H1 (cell line): ENCODE measurements around the gene ROR1.

Experiments used
- BRCA1 ChIP-seq: IDR thresholded peaks from 2 replicates; pipeline ENCODE4 v1.6.1; 2012; ENCODE audit warnings: low read depth, low read length, improper control_type of control experiment
- CREB1 ChIP-seq: IDR thresholded peaks from 2 replicates; pipeline ENCODE4 v1.6.1; 2012; ENCODE audit warnings: inconsistent platforms
- CTCF ChIP-seq, 3 experiments: IDR thresholded peaks; 1 replicate in 2 of 3; 2 replicates in 1 of 3; pipeline versions ENCODE4 v1.5.1 to v1.6.1; 2011; ENCODE audit warnings: low read length in 3 of 3, mild to moderate bottlenecking in 3 of 3, inconsistent platforms in 2 of 3, low read depth in 1 of 3, moderate library complexity in 1 of 3; ENCODE audit not compliant: insufficient read depth in 1 of 3; ENCODE audit errors: control extremely low read depth in 1 of 3
- EP300 ChIP-seq, 2 experiments: IDR thresholded peaks; 1 replicate in 1 of 2; 2 replicates in 1 of 2; pipeline ENCODE4 v1.6.1; 2011 to 2012; ENCODE audit warnings: low read depth in 2 of 2, low read length in 2 of 2, mild to moderate bottlenecking in 2 of 2, borderline replicate concordance in 1 of 2, inconsistent platforms in 1 of 2, moderate library complexity in 1 of 2
- EZH2 ChIP-seq: fragments of 200-600 bp; sonication (generic); IDR thresholded peaks from 2 replicates; pipeline ENCODE4 v1.7.1; 2012; ENCODE audit warnings: low read depth, mild to moderate bottlenecking, moderate library complexity, low read length, inconsistent platforms; ENCODE audit not compliant: severe bottlenecking
- JUN ChIP-seq: IDR thresholded peaks from 2 replicates; pipeline ENCODE4 v1.6.1; 2011; ENCODE audit warnings: low read depth, mild to moderate bottlenecking, improper control_type of control experiment, low read length
- POLR2A ChIP-seq, 2 experiments: IDR thresholded peaks; 1 replicate in 1 of 2; 2 replicates in 1 of 2; pipeline ENCODE4 v1.6.1; 2011; ENCODE audit warnings: low read depth in 2 of 2, low read length in 2 of 2, mild to moderate bottlenecking in 2 of 2; ENCODE audit errors: control extremely low read depth in 1 of 2
- POLR2AphosphoS5 ChIP-seq: IDR thresholded peaks from 2 replicates; pipeline ENCODE4 v1.6.1; 2011; ENCODE audit warnings: low read depth, low read length
- RAD21 ChIP-seq, 2 experiments: IDR thresholded peaks in 1 of 2; conservative IDR thresholded peaks in 1 of 2; 2 replicates each; pipeline ENCODE4 v1.6.1; 2011; ENCODE audit warnings: low read depth in 2 of 2, low read length in 2 of 2, improper control_type of control experiment in 1 of 2, inconsistent platforms in 1 of 2, mild to moderate bottlenecking in 1 of 2, moderate library complexity in 1 of 2
- RBBP5 ChIP-seq: IDR thresholded peaks from 2 replicates; pipeline ENCODE4 v1.7.1; 2012; ENCODE audit warnings: low read depth, mild to moderate bottlenecking, inconsistent platforms, low read length, moderate library complexity, borderline replicate concordance
- RXRA ChIP-seq: IDR thresholded peaks from 2 replicates; pipeline ENCODE4 v1.6.1; 2011; ENCODE audit warnings: low read depth, mild to moderate bottlenecking, low read length, moderate library complexity; ENCODE audit not compliant: insufficient read depth
- TAF1 ChIP-seq: IDR thresholded peaks from 2 replicates; pipeline ENCODE4 v1.6.1; 2011; ENCODE audit warnings: mild to moderate bottlenecking, low read depth, low read length
- ZNF274 ChIP-seq: IDR thresholded peaks from 2 replicates; pipeline ENCODE4 v1.7.0; 2012; ENCODE audit warnings: low read length, borderline replicate concordance; ENCODE audit errors: extremely low read depth

- TF ChIP-seq CTCF (IDR thresholded peaks at IDR 0.05; ENCODE audit: control extremely low read depth in 1 of 3, insufficient read depth in 1 of 3, low read depth in 1 of 3, low read length in 3 of 3): no peak
- TF ChIP-seq TAF1: no peak
- TF ChIP-seq ZNF274: no peak
- TF ChIP-seq JUN: no peak
- TF ChIP-seq POLR2AphosphoS5: no peak
- no peak for TF ChIP-seq POLR2A (IDR thresholded peaks at IDR 0.05; ENCODE audit: control extremely low read depth in 1 of 2, low read depth in 2 of 2, low read length in 2 of 2)
- TF ChIP-seq EP300 (IDR thresholded peaks at IDR 0.05; ENCODE audit: borderline replicate concordance in 1 of 2, low read depth in 2 of 2, low read length in 2 of 2): no peak
- no peak for TF ChIP-seq RXRA
- no peak for TF ChIP-seq BRCA1
- TF ChIP-seq RAD21 (IDR thresholded peaks at IDR 0.05 in 1 of 2, conservative IDR thresholded peaks at IDR 0.05 in 1 of 2; ENCODE audit: low read depth in 2 of 2, low read length in 2 of 2): no peak
- TF ChIP-seq CREB1: no peak
- no peak for TF ChIP-seq RBBP5
- TF ChIP-seq EZH2: no peak
Observed at GRCh38 chr1:63797056-63797726, 23.4 kb downstream of the ROR1 start.
